Fibroblast of lung (primary cell): ENCODE data around the gene GDF10. TPM values are rescaled to one million over a fixed set of nuclear protein-coding genes. Genes with fewer than 3 reads are reported as not detected.

Source experiments
- DNase-seq, 2 donors: peaks; one replicate each; pipeline versions ENCODE4 v3.0.0 to v3.0.0-alpha.2; 2010; ENCODE audit warnings: low read depth in 2 of 2
- H2AFZ ChIP-seq: 2 replicates; pipeline ENCODE4 v1.5.1; 2012; ENCODE audit warnings: low read length, control low read depth, inconsistent platforms
- H3K27ac ChIP-seq: 2 replicates; pipeline ENCODE4 v1.5.1; 2011; ENCODE audit warnings: low read length, control low read depth; ENCODE audit not compliant: insufficient read depth
- H3K27me3 ChIP-seq: 2 replicates; pipeline ENCODE4 v1.5.1; 2011; ENCODE audit warnings: mild to moderate bottlenecking, low read length; ENCODE audit not compliant: control insufficient read depth, insufficient read depth
- H3K36me3 ChIP-seq: 2 replicates; pipeline ENCODE4 v1.5.1; 2011; ENCODE audit warnings: low read length; ENCODE audit not compliant: control insufficient read depth, insufficient read depth
- H3K4me1 ChIP-seq: 2 replicates; pipeline ENCODE4 v1.5.1; 2011; ENCODE audit warnings: low read length; ENCODE audit not compliant: control insufficient read depth, insufficient read depth; ENCODE audit errors: extremely low read depth
- H3K4me2 ChIP-seq: 2 replicates; pipeline ENCODE4 v1.5.1; 2011; ENCODE audit warnings: low read length, control low read depth; ENCODE audit not compliant: insufficient read depth; ENCODE audit errors: extremely low read depth
- H3K4me3 ChIP-seq, 4 experiments: fragments of 200-600 bp in 1 of 4; sonication (generic) in 1 of 4; replicated peaks in 1 of 4; 2 replicates each; pipeline ENCODE4 v1.5.1; 2011 to 2016; ENCODE audit warnings: low read length in 4 of 4, low read depth in 3 of 4, mild to moderate bottlenecking in 3 of 4, control low read depth in 2 of 4, inconsistent platforms in 1 of 4, mixed read lengths in 1 of 4; ENCODE audit not compliant: insufficient read depth in 1 of 4; ENCODE audit errors: control extremely low read depth in 1 of 4
- H3K79me2 ChIP-seq: 2 replicates; pipeline ENCODE4 v1.5.1; 2012; ENCODE audit warnings: mild to moderate bottlenecking, low read length, inconsistent platforms; ENCODE audit not compliant: control insufficient read depth, insufficient read depth
- H3K9ac ChIP-seq: 2 replicates; pipeline ENCODE4 v1.5.1; 2011; ENCODE audit warnings: mild to moderate bottlenecking, low read length, control low read depth; ENCODE audit not compliant: insufficient read depth
- H3K9me3 ChIP-seq: 2 replicates; pipeline ENCODE4 v1.5.1; 2012; ENCODE audit warnings: low read depth, low read length; ENCODE audit not compliant: control insufficient read depth, insufficient read depth
- H4K20me1 ChIP-seq: 2 replicates; pipeline ENCODE4 v1.5.1; 2011; ENCODE audit warnings: low read length; ENCODE audit not compliant: control insufficient read depth, insufficient read depth; ENCODE audit errors: extremely low read depth
- CTCF ChIP-seq, 2 donors: IDR thresholded peaks in 1 of 2; conservative IDR thresholded peaks in 1 of 2; 1 replicate in 1 of 2; 2 replicates in 1 of 2; pipeline ENCODE4 v1.5.1; 2011 to 2012; ENCODE audit warnings: low read length in 2 of 2, control low read depth in 1 of 2, inconsistent platforms in 1 of 2, low read depth in 1 of 2, mild to moderate bottlenecking in 1 of 2
- EZH2 ChIP-seq: IDR thresholded peaks from 2 replicates; pipeline ENCODE4 v1.5.1; 2012; ENCODE audit warnings: low read length, control low read depth, mild to moderate bottlenecking; ENCODE audit errors: missing control alignments
- polyA plus RNA-seq, 2 donors: library from polyadenylated mRNA; depleted of rRNA in 1 of 2; stranded (reverse) in 1 of 2; unstranded in 1 of 2; fragments of >200 nt; gene quantifications; 2 replicates each; pipeline ENCODE4 v1.2.1, GENCODE V29; 2011 to 2012; ENCODE audit warnings: missing spikeins in 1 of 2
- total RNA-seq: library from RNA; depleted of rRNA; stranded (reverse); fragments of >200 nt; gene quantifications from 2 replicates; pipeline ENCODE4 v1.2.1, GENCODE V29; 2014

Gene GDF10
- total and polyA plus RNA-seq, 2 donors (not counting 1 experiment from before 2014, with no cell fraction given): 6.2 to 25.1 TPM

GRCh38 chr10:47269294-47269693 is 30.7 kb upstream of the GDF10 start:
- Histone ChIP-seq H3K9ac (no peak overlapping the region), H3K9me3 (no peaks in the 10 kb centered on the region)

GRCh38 chr10:47276071-47276470 is 23.9 kb upstream of the GDF10 start:
- Histone ChIP-seq H3K27me3 (peaks cover 4% of the 10 kb centered on the region), H3K9ac (no peak overlapping the region), H3K4me3 (no peak overlapping the region), H3K79me2 (no peaks in the 10 kb centered on the region), H3K4me1 (no peaks in the 10 kb centered on the region), H2AFZ (no peak overlapping the region), H3K9me3 (no peaks in the 10 kb centered on the region), H3K27ac (no peak overlapping the region), H4K20me1 (no peaks in the 10 kb centered on the region), H3K36me3 (no peaks in the 10 kb centered on the region), H3K4me2 (no peak overlapping the region)
- no peak for TF ChIP-seq EZH2
- no peak for TF ChIP-seq CTCF (conservative IDR thresholded peaks at IDR 0.05 in 1 of 2, IDR thresholded peaks at IDR 0.05 in 1 of 2; ENCODE audit: low read depth in 1 of 2, low read length in 2 of 2)
- no peak for DNase-seq

More at GRCh38 chr10:47269294-47269693, 30.7 kb upstream of the GDF10 start:
- Histone ChIP-seq H2AFZ (no peak overlapping the region), H3K27me3 (no peaks in the 10 kb centered on the region), H3K4me3 (no peak overlapping the region), H3K36me3 (no peaks in the 10 kb centered on the region), H4K20me1 (no peaks in the 10 kb centered on the region), H3K79me2 (no peaks in the 10 kb centered on the region), H3K27ac (no peak overlapping the region), H3K4me2 (no peak overlapping the region), H3K4me1 (no peaks in the 10 kb centered on the region)
- TF ChIP-seq CTCF (conservative IDR thresholded peaks at IDR 0.05 in 1 of 2, IDR thresholded peaks at IDR 0.05 in 1 of 2; ENCODE audit: low read depth in 1 of 2, low read length in 2 of 2): peak in 1 of 2 donors; percentile 45
- TF ChIP-seq EZH2: no peak
- peak in 1 of 2 donors; percentile 21 for DNase-seq

- no peak overlapping the region for H3K9ac ChIP-seq
- DNase-seq: no peak
- H3K4me3 ChIP-seq: no peak overlapping the region
- H3K9me3 ChIP-seq: no peaks in the 10 kb centered on the region
- TF ChIP-seq EZH2 (no peak), CTCF (conservative IDR thresholded peaks at IDR 0.05 in 1 of 2, IDR thresholded peaks at IDR 0.05 in 1 of 2; ENCODE audit: low read depth in 1 of 2, low read length in 2 of 2) (no peak)
- H4K20me1 ChIP-seq: no peaks in the 10 kb centered on the region
- no peaks in the 10 kb centered on the region for H3K79me2 ChIP-seq
- no peak overlapping the region for H2AFZ ChIP-seq
- no peak overlapping the region for H3K27ac ChIP-seq
- peaks cover 4% of the 10 kb centered on the region for H3K27me3 ChIP-seq
- no peaks in the 10 kb centered on the region for H3K36me3 ChIP-seq
- no peak overlapping the region for H3K4me2 ChIP-seq
- H3K4me1 ChIP-seq: no peaks in the 10 kb centered on the region
Measured at GRCh38 chr10:47276576-47277351, 23.2 kb upstream of the GDF10 start.
